ENCODE measurements around the gene TNF.

DNA sequence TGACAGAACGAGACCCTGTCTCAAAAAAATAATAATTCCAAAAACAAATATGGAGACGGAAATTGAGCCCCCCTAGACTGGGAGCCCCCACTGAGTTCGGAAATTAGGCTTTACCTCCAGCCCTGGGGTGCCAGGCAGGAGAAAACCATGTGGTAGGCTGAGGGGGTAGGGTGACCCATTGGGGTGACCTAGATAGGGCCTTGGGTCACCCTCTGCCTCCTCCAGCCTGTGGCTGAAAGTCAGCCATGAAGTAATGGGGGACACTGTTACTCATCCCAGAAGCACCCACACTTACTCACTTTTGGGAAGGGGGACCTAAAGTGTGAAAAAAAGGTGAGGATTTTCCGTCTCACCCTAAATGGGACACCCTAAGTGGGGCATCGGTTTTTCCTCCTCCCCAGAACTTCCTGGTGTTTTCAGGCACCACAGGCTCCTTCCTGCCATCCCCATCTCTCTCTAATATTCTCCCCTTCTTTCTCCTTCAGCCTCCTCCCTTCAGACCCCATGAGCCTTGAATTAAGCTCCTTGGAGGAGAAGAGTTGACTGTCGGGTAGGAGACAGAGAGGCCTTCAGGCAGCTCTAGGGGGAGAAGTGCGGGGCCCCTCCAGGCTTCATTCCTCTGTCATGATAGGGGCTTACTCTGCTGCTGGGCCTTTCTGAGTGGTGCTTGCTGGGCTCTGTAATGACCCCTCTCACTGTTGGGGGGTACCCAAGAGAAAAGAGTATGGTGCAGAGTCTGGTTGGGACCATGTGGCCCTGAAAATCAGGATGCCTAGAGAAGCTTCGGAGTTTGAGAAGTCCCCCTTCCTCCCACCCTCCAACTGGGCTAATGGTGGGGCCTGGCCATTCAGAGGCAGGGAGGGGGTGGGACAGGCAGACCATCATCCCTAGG lies 4.4 kb downstream of the TNF start:
- TF ChIP-seq EZH2 (IDR thresholded peaks at IDR 0.05; ENCODE audit: insufficient read depth, low read length) (no peak), CTCF (IDR thresholded peaks at IDR 0.05; ENCODE audit: insufficient read depth, low read depth, low read length) (no peak)

Measured in astrocyte (in vitro differentiated cells and primary cell).